Brain microvascular endothelial cell (primary cell): Measurements from ENCODE around the gene EZH2.
A peak's percentile ranks its signal among the peaks of the same experiment; 100 is the strongest.

Source experiments
- DNase-seq: peaks from one replicate; pipeline ENCODE4 v3.0.0-alpha.2; 2020
- H3K27ac ChIP-seq: fragments of 250-450 bp; sonication (Bioruptor Pico); 2 replicates; pipeline ENCODE4 v1.5.1; 2020; ENCODE audit warnings: mild to moderate bottlenecking, moderate library complexity
- H3K27me3 ChIP-seq: fragments of 250-450 bp; sonication (Bioruptor Pico); replicated peaks from 2 replicates; pipeline ENCODE4 v1.5.1; 2020; ENCODE audit warnings: mild to moderate bottlenecking
- H3K36me3 ChIP-seq: fragments of 250-450 bp; sonication (Bioruptor Pico); replicated peaks from 2 replicates; pipeline ENCODE4 v1.5.1; 2020; ENCODE audit warnings: mild to moderate bottlenecking
- H3K4me3 ChIP-seq: 2 replicates; pipeline ENCODE4 v1.5.1; 2011; ENCODE audit warnings: low read depth, mild to moderate bottlenecking, control low read depth, low read length, moderate library complexity
- in situ Hi-C: cut with HindIII; loops from 2 replicates; pipeline ENCODE4 v1.10.0; 2017; ENCODE audit warnings: low sequenced_read_pairs, low pct_ligation_motif_present
- TF ChIP-seq, protein P1 (sequence below): IDR thresholded peaks from 2 replicates; pipeline ENCODE4 v1.5.1; 2011; ENCODE audit warnings: low read depth, mild to moderate bottlenecking, moderate library complexity, low read length, control low read depth, inconsistent platforms; ENCODE audit errors: missing control alignments

The EZH2 gene

DNA sequence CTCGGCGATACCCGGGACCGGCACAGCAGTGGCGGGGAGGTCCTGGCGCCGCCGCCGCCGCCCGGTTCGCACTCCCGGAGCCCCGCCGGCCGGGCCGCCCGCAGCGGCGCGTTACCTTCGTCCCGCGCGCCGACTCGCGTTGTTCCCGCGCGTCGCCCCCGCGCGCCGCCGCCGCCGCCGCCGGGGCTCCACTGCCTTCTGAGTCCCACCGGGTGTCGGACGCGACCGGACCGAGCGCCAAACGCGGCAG lies at the start of gene EZH2:
Gene EZH2 (minus strand): TSS at position 243 of the 250 bp plus-strand sequence. CDS start 36,993 bp downstream, outside the sequence.
- in situ Hi-C loops, result no loop called here
- TF ChIP-seq, protein P1, sequence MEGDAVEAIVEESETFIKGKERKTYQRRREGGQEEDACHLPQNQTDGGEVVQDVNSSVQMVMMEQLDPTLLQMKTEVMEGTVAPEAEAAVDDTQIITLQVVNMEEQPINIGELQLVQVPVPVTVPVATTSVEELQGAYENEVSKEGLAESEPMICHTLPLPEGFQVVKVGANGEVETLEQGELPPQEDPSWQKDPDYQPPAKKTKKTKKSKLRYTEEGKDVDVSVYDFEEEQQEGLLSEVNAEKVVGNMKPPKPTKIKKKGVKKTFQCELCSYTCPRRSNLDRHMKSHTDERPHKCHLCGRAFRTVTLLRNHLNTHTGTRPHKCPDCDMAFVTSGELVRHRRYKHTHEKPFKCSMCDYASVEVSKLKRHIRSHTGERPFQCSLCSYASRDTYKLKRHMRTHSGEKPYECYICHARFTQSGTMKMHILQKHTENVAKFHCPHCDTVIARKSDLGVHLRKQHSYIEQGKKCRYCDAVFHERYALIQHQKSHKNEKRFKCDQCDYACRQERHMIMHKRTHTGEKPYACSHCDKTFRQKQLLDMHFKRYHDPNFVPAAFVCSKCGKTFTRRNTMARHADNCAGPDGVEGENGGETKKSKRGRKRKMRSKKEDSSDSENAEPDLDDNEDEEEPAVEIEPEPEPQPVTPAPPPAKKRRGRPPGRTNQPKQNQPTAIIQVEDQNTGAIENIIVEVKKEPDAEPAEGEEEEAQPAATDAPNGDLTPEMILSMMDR, result no peak
- no peak for DNase-seq
- H3K27ac ChIP-seq, result peak within 1 kb of the TSS; percentile 65
- no peaks in the 10 kb centered on the region for H3K36me3 ChIP-seq
- no peaks in the 10 kb centered on the region for H3K27me3 ChIP-seq
- peak within 1 kb of the TSS; percentile 74 for H3K4me3 ChIP-seq

DNA sequence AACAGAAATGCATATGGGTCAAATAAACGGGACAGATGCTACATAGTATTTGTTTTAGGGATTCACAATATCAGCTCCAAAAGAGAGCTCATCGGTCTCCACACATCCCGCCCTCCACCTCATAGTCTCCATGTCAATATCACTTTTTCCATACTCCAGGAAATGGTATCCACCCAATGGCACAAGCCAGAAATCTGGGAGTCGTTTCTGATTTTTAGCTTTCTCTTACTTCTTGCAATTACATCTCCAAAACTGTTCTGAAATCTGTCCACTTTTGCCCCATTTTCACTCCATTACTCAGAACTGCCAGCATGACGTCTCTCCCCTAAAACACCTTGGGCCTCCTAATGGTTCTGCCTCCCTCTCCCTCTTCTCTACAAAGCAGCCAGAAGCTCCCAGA lies 47.4 kb upstream of the EZH2 start:
- Histone ChIP-seq H3K27me3 (no peaks in the 10 kb centered on the region), H3K36me3 (no peaks in the 10 kb centered on the region), H3K4me3 (no peak overlapping the region), H3K27ac (no peak overlapping the region)
- in situ Hi-C loops, result no loop called here
- DNase-seq, result no peak
- TF ChIP-seq, protein P1, result no peak

DNA sequence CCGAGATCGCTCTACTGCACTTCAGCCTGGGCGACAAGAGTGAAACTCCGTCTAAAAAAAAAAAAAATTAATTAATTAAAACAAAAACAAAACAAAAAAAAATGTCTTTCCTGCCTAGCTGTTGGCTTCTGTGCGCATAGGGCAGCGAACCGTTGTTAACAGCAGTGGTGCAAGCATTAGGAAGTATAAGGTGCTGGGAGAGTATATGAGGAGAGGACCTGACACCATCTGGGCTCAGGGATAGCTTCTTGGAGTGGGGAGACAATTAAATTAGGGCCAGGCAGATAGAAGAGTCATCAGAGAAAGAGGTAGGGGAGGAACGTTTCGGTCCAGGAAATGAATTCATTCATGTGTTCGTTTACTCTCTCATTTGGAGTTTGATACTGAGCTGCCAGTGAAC lies 46.2 kb upstream of the EZH2 start:
- H3K36me3 ChIP-seq, result no peaks in the 10 kb centered on the region
- no peak for DNase-seq
- TF ChIP-seq, protein P1, result no peak
- no peak overlapping the region for H3K4me3 ChIP-seq
- H3K27me3 ChIP-seq, result no peaks in the 10 kb centered on the region
- no peak overlapping the region for H3K27ac ChIP-seq
- in situ Hi-C loops, result no loop called here

DNA sequence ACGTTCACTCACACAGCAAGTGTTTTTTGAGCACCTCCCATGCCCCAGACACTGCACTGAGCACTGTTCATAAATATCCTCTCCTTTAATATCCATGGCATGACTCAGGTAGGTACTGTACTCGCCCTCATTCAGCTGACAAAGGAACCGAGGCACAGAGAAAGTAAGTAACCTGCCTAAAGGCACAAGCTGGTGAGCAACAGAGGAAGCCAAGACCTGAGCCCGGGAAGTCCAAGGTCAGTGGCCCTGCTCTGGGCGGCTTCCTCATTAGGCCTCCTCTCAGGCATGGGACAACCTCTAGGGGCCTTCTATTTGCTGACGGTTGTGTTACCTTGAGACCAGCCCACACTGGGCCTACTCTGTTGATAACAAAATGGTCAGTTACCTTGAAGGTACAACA lies 45.1 kb upstream of the EZH2 start:
- DNase-seq, result no peak
- H3K27me3 ChIP-seq, result no peaks in the 10 kb centered on the region
- TF ChIP-seq, protein P1, result no peak
- no peaks in the 10 kb centered on the region for H3K36me3 ChIP-seq
- in situ Hi-C loops, result no loop called here
- no peak overlapping the region for H3K27ac ChIP-seq
- H3K4me3 ChIP-seq, result no peak overlapping the region

DNA sequence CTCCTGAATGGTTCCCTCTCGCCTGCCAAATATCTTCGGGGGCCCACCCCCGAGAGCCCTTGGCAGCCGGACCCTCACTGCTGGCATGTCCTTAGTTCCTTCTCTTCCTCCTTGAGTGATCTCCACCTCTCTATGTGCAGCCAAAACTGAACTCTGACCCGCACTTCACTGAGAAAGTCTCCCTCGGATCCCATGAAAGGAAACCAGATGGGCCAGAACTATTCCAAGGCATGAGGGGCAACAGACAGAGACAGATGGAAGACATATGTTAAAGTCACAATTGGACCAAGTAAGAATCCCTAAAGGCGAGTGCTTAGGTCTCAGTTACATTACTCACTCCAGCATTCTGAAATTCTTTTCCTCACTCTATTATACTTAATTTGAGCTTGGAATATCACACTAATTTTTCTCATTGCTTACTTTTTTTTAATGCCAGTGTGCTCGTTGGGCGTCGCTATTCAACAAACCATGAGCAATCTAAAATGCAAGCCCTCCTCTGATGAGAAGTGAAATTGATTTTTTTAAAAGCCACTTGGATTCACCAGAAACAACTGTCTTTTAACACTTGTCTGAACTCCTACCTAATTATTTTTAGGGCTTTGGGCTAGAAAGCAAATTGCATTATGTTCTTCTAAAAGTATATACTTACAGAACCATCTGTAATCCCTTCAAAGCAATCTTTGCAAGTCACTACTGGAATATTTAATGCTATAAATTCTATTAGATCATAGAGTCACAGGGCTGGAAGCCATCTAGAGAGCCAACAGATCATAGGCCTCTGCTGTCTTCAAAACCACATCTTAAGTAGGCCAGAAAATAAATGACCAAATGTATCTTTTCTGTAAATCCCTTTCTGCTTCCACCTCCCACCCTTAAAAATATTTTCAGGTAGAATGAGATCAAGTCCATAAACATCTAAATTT lies 43.3 kb upstream of the EZH2 start:
- H3K27me3 ChIP-seq, result no peaks in the 10 kb centered on the region
- in situ Hi-C loops, result no loop called here
- H3K4me3 ChIP-seq, result no peak overlapping the region
- no peaks in the 10 kb centered on the region for H3K36me3 ChIP-seq
- TF ChIP-seq, protein P1, result no peak
- no peak for DNase-seq
- no peak overlapping the region for H3K27ac ChIP-seq

DNA sequence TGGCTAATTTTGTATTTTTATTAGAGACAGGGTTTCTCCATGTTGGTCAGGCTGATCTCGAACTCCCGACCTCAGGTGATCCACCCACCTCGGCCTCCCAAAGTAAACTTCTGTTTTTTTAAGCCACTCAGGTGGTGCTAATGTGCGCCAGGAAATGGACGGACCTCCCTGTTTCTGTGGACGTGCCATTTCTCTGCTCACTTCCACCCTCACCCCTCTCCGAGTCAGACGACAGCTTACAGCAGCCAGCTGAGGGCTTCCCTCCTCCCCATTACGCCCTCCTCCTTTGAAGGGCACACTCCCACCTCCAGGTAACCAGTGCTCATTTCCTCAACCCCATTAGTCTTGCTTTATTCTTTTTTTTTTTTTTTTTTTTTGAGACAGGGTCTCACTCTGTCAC lies 41.7 kb upstream of the EZH2 start:
- TF ChIP-seq, protein P1, result no peak
- in situ Hi-C loops, result no loop called here
- no peak for DNase-seq

More for the DNA sequence above, 41.7 kb upstream of the EZH2 start:
- no peak overlapping the region for H3K27ac ChIP-seq
- H3K27me3 ChIP-seq, result no peaks in the 10 kb centered on the region
- no peaks in the 10 kb centered on the region for H3K36me3 ChIP-seq
- H3K4me3 ChIP-seq, result no peak overlapping the region
